Medulla oblongata (tissue), 1 donor: Measurements from ENCODE around the gene PRAMEF1.
"Not testable (repeated sequence)": the region's sequence is repeated elsewhere in the genome, so short reads cannot be mapped to it uniquely, and the experiment has no call there.

Experiments used
- DNase-seq: peaks from one replicate; pipeline ENCODE4 v3.0.0-alpha.2; 2015; ENCODE audit errors: extremely low spot score

PRAMEF1 gene

GRCh38 chr1:12776801-12777557 is 14.2 kb upstream of the PRAMEF1 start:
- no peak for DNase-seq

GRCh38 chr1:12778061-12778460 is 13.1 kb upstream of the PRAMEF1 start:
- no peak for DNase-seq

GRCh38 chr1:12778907-12779306 is 12.3 kb upstream of the PRAMEF1 start:
- no peak for DNase-seq

GRCh38 chr1:12781488-12781887 is 9.7 kb upstream of the PRAMEF1 start:
- not testable (repeated sequence) for DNase-seq

GRCh38 chr1:12783783-12784182 is 7.4 kb upstream of the PRAMEF1 start:
- not testable (repeated sequence) for DNase-seq

- not testable (repeated sequence) for DNase-seq
These were observed 6.5 kb upstream of the PRAMEF1 start for GRCh38 chr1:12784729-12785128.

- no peak for DNase-seq
These were observed 7.7 kb downstream of the PRAMEF1 start for GRCh38 chr1:12798911-12799310.

- no peak for DNase-seq
These were observed 8.5 kb downstream of the PRAMEF1 start for GRCh38 chr1:12799730-12800129.

- DNase-seq: no peak
These were observed 18.7 kb downstream of the PRAMEF1 start for GRCh38 chr1:12809933-12810332.

- no peak for DNase-seq
These were observed 19.7 kb downstream of the PRAMEF1 start for GRCh38 chr1:12810691-12811408.

GRCh38 chr1:12811409-12811784 is 20.2 kb downstream of the PRAMEF1 start:
- no peak for DNase-seq

GRCh38 chr1:12819061-12819460 is 27.9 kb downstream of the PRAMEF1 start:
- DNase-seq: not testable (repeated sequence)

- not testable (repeated sequence) for DNase-seq
These were observed 40.1 kb downstream of the PRAMEF1 start, which contains the start of gene PRAMEF11 for GRCh38 chr1:12831310-12831709. TSS of gene PRAMEF11 (minus strand) at chr1:12831410. CDS start at chr1:12828789, 2,621 bp downstream.

- DNase-seq: not testable (repeated sequence)
These were observed 42.1 kb downstream of the PRAMEF1 start for GRCh38 chr1:12833251-12833650.
